GM19238 (cell line): ENCODE measurements around the gene RAB23.
A peak's percentile ranks its signal among the peaks of the same experiment; 100 is the strongest.

ENCODE experiments used
- DNase-seq: peaks from one replicate; pipeline ENCODE4 v3.0.0; 2011; ENCODE audit warnings: low spot score; ENCODE audit not compliant: insufficient read length

Gene RAB23

GRCh38 chr6:57221936-57222742, at the start of gene RAB23:
RAB23 (minus strand) TSS chr6:57222307; CDS start chr6:57210380, 11,927 bp downstream.
- DNase-seq = peak; percentile 77

GRCh38 chr6:57268294-57268640, 46.2 kb upstream of the RAB23 start:
- DNase-seq = no peak

GRCh38 chr6:57267586-57268293, 45.6 kb upstream of the RAB23 start:
- DNase-seq = no peak

- no peak for DNase-seq
Observed at GRCh38 chr6:57265755-57266221, 43.7 kb upstream of the RAB23 start.

GRCh38 chr6:57263739-57264138, 41.6 kb upstream of the RAB23 start:
- no peak for DNase-seq

GRCh38 chr6:57262901-57263694, 41.0 kb upstream of the RAB23 start:
- DNase-seq = no peak

GRCh38 chr6:57262488-57262887, 40.4 kb upstream of the RAB23 start:
- no peak for DNase-seq

GRCh38 chr6:57261926-57262325, 39.8 kb upstream of the RAB23 start:
- no peak for DNase-seq

- DNase-seq = no peak
Observed at GRCh38 chr6:57259064-57259463, 37.0 kb upstream of the RAB23 start.

GRCh38 chr6:57257911-57258541, 35.9 kb upstream of the RAB23 start:
- no peak for DNase-seq

GRCh38 chr6:57256541-57256940, 34.4 kb upstream of the RAB23 start:
- no peak for DNase-seq

- no peak for DNase-seq
Observed at GRCh38 chr6:57255451-57256169, 33.5 kb upstream of the RAB23 start.

GRCh38 chr6:57254055-57254717, 32.1 kb upstream of the RAB23 start:
- DNase-seq = no peak

GRCh38 chr6:57252975-57253374, 30.9 kb upstream of the RAB23 start:
- DNase-seq = no peak

GRCh38 chr6:57252137-57252536, 30.0 kb upstream of the RAB23 start:
- DNase-seq = no peak

GRCh38 chr6:57250348-57250747, 28.2 kb upstream of the RAB23 start:
- no peak for DNase-seq

GRCh38 chr6:57248311-57248895, 26.3 kb upstream of the RAB23 start:
- no peak for DNase-seq

GRCh38 chr6:57247603-57248002, 25.5 kb upstream of the RAB23 start:
- no peak for DNase-seq

- DNase-seq = no peak
Observed at GRCh38 chr6:57246307-57246706, 24.2 kb upstream of the RAB23 start.

- DNase-seq = no peak
Observed at GRCh38 chr6:57243954-57244353, 21.8 kb upstream of the RAB23 start.
